ENCODE measurements around the gene GUSB. TPM values are rescaled to one million over a fixed set of nuclear protein-coding genes. Genes with fewer than 3 reads are reported as not detected.

GUSB gene
- total and polyA plus RNA-seq, 9 of the 15 experiments (the other 6 are each of a cell fraction or from before 2014, with no cell fraction given): 22.7 to 102 (median 60.1) TPM

DNA sequence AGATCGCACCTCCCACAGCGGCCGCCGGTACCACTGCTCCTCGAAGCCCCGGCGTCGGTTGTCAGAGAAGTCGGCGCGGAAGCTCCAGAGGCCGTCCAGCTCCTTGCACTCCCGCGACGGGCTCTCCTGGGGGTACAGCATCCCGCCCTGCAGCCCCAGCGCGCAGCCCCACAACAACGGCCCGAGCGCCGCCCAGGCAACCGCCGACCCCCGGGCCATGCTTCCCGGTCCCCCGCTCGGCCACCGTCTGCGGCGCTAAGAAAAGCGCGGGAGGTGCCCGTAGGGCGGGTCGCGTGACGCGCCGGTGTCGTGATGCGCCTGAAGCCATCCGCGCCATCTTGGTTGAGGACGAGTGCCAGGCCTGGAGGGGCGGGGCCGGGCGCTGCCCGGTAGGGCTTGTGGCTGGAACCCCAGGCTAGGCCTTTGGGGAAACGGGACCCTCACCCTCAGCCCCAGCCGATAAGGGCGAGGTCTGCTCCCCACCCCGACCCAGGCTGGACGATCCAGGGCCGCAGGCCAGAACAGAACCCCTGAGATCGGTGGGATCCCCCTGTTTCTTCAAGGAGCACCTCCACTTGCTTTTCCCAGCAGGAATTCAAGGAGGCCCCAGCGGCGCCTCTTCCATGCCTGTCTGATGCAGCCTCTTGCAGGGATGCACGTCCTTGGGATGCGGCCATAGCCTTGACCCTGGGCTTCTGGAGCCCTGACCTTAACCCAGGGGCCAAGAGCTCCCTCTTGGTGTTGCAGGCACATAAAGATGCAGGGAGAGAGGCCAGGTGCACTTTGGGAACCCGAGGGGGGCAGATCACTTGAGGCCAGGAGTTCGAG lies at the start of gene GUSB (continued):
- TF ChIP-seq, protein P1, sequence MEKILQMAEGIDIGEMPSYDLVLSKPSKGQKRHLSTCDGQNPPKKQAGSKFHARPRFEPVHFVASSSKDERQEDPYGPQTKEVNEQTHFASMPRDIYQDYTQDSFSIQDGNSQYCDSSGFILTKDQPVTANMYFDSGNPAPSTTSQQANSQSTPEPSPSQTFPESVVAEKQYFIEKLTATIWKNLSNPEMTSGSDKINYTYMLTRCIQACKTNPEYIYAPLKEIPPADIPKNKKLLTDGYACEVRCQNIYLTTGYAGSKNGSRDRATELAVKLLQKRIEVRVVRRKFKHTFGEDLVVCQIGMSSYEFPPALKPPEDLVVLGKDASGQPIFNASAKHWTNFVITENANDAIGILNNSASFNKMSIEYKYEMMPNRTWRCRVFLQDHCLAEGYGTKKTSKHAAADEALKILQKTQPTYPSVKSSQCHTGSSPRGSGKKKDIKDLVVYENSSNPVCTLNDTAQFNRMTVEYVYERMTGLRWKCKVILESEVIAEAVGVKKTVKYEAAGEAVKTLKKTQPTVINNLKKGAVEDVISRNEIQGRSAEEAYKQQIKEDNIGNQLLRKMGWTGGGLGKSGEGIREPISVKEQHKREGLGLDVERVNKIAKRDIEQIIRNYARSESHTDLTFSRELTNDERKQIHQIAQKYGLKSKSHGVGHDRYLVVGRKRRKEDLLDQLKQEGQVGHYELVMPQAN (IDR thresholded peaks at IDR 0.05; ENCODE audit: borderline replicate concordance): peak; percentile 87
- no peak for TF ChIP-seq ZNF764 (CRISPR knock-in tag; IDR thresholded peaks at IDR 0.05; ENCODE audit: low read depth)
- no peak for TF ChIP-seq COPS2 (conservative IDR thresholded peaks at IDR 0.05)
- no peak for TF ChIP-seq SAFB2 (IDR thresholded peaks at IDR 0.05; ENCODE audit: borderline replicate concordance, low read depth, low read length, severe bottlenecking)
- no peak for TF ChIP-seq BDP1 (IDR thresholded peaks at IDR 0.05; ENCODE audit: insufficient read depth, insufficient read length)
- TF ChIP-seq, protein P2, sequence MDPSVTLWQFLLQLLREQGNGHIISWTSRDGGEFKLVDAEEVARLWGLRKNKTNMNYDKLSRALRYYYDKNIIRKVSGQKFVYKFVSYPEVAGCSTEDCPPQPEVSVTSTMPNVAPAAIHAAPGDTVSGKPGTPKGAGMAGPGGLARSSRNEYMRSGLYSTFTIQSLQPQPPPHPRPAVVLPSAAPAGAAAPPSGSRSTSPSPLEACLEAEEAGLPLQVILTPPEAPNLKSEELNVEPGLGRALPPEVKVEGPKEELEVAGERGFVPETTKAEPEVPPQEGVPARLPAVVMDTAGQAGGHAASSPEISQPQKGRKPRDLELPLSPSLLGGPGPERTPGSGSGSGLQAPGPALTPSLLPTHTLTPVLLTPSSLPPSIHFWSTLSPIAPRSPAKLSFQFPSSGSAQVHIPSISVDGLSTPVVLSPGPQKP (CRISPR knock-in tag; IDR thresholded peaks at IDR 0.05): no peak
- TF ChIP-seq ZNF263 (CRISPR knock-in tag; IDR thresholded peaks at IDR 0.05; ENCODE audit: borderline replicate concordance): peak; percentile 55; the same call in 1 of the 2 replicates
- TF ChIP-seq, protein P3, sequence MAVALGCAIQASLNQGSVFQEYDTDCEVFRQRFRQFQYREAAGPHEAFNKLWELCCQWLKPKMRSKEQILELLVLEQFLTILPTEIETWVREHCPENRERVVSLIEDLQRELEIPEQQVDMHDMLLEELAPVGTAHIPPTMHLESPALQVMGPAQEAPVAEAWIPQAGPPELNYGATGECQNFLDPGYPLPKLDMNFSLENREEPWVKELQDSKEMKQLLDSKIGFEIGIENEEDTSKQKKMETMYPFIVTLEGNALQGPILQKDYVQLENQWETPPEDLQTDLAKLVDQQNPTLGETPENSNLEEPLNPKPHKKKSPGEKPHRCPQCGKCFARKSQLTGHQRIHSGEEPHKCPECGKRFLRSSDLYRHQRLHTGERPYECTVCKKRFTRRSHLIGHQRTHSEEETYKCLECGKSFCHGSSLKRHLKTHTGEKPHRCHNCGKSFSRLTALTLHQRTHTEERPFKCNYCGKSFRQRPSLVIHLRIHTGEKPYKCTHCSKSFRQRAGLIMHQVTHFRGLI (CRISPR knock-in tag; IDR thresholded peaks at IDR 0.05): no peak
- no peak for TF ChIP-seq BCL6 (CRISPR knock-in tag; IDR thresholded peaks at IDR 0.05)
- 0 out of 2 replicates have a peak, but pooled peaks have one; percentile 61 for TF ChIP-seq ADNP (tag; IDR thresholded peaks at IDR 0.05)
- TF ChIP-seq HDAC1 (IDR thresholded peaks at IDR 0.05): peak in 1 of 2 experiments; percentile 90; a peak in 2 of 4 replicates
- peak; percentile 35; the same call in 1 of the 2 replicates for TF ChIP-seq MYNN (IDR thresholded peaks at IDR 0.05)
- no peak for TF ChIP-seq MYNN (CRISPR knock-in tag; IDR thresholded peaks at IDR 0.05)
- TF ChIP-seq ZBTB7A (IDR thresholded peaks at IDR 0.05; ENCODE audit: borderline replicate concordance, control insufficient read depth, low read depth, low read length): peak; percentile 97
- TF ChIP-seq, protein P4, sequence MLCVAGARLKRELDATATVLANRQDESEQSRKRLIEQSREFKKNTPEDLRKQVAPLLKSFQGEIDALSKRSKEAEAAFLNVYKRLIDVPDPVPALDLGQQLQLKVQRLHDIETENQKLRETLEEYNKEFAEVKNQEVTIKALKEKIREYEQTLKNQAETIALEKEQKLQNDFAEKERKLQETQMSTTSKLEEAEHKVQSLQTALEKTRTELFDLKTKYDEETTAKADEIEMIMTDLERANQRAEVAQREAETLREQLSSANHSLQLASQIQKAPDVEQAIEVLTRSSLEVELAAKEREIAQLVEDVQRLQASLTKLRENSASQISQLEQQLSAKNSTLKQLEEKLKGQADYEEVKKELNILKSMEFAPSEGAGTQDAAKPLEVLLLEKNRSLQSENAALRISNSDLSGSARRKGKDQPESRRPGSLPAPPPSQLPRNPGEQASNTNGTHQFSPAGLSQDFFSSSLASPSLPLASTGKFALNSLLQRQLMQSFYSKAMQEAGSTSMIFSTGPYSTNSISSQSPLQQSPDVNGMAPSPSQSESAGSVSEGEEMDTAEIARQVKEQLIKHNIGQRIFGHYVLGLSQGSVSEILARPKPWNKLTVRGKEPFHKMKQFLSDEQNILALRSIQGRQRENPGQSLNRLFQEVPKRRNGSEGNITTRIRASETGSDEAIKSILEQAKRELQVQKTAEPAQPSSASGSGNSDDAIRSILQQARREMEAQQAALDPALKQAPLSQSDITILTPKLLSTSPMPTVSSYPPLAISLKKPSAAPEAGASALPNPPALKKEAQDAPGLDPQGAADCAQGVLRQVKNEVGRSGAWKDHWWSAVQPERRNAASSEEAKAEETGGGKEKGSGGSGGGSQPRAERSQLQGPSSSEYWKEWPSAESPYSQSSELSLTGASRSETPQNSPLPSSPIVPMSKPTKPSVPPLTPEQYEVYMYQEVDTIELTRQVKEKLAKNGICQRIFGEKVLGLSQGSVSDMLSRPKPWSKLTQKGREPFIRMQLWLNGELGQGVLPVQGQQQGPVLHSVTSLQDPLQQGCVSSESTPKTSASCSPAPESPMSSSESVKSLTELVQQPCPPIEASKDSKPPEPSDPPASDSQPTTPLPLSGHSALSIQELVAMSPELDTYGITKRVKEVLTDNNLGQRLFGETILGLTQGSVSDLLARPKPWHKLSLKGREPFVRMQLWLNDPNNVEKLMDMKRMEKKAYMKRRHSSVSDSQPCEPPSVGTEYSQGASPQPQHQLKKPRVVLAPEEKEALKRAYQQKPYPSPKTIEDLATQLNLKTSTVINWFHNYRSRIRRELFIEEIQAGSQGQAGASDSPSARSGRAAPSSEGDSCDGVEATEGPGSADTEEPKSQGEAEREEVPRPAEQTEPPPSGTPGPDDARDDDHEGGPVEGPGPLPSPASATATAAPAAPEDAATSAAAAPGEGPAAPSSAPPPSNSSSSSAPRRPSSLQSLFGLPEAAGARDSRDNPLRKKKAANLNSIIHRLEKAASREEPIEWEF (CRISPR knock-in tag; IDR thresholded peaks at IDR 0.05): no peak
- peak; percentile 90 for TF ChIP-seq SUPT5H (IDR thresholded peaks at IDR 0.05)

Measured in K562 (cell line).